SJSA1 (cell line): ENCODE measurements around the gene MCIDAS. TPM values are rescaled to one million over a fixed set of nuclear protein-coding genes. Genes with fewer than 3 reads are reported as not detected.

Experiments used
- DNase-seq, 2 experiments: peaks; one replicate each; pipeline ENCODE4 v3.0.0-alpha.2; 2015 to 2020; ENCODE audit warnings: low spot score in 2 of 2, low read depth in 1 of 2
- H3K27ac ChIP-seq: fragments of 250-450 bp; sonication (Bioruptor Pico); 2 replicates; pipeline ENCODE4 v1.5.1; 2020; ENCODE audit warnings: mild to moderate bottlenecking, moderate library complexity
- H3K27me3 ChIP-seq: fragments of 250-450 bp; sonication (Bioruptor Pico); replicated peaks from 2 replicates; pipeline ENCODE4 v1.5.1; 2020; ENCODE audit warnings: mild to moderate bottlenecking, moderate library complexity
- H3K36me3 ChIP-seq: fragments of 250-450 bp; sonication (Bioruptor Pico); 2 replicates; pipeline ENCODE4 v1.5.1; 2020; ENCODE audit warnings: mild to moderate bottlenecking
- H3K4me1 ChIP-seq: fragments of 250-450 bp; sonication (Bioruptor Pico); replicated peaks from 2 replicates; pipeline ENCODE4 v1.6.1; 2021; ENCODE audit warnings: mild to moderate bottlenecking
- H3K4me3 ChIP-seq: fragments of 250-450 bp; sonication (Bioruptor Pico); 2 replicates; pipeline ENCODE4 v1.5.1; 2020; ENCODE audit warnings: mild to moderate bottlenecking
- H3K9me3 ChIP-seq: fragments of 250-450 bp; sonication (Bioruptor Pico); replicated peaks from 2 replicates; pipeline ENCODE4 v1.5.1; 2020; ENCODE audit warnings: mild to moderate bottlenecking
- total RNA-seq: library from RNA; depleted of rRNA; stranded (reverse); fragments of >200 nt; shearing (Covaris generic); gene quantifications from 2 replicates; pipeline ENCODE4 v1.2.3, GENCODE V29; 2014

Gene MCIDAS
- total RNA-seq, 1 experiment from 2014 or later, result 0.08 TPM

GRCh38 chr5:55205001-55205400 lies 22.1 kb downstream of the MCIDAS start:
- no peak overlapping the region for H3K27ac ChIP-seq
- no peaks in the 10 kb centered on the region for H3K36me3 ChIP-seq
- H3K4me1 ChIP-seq, result no peaks in the 10 kb centered on the region
- no peak for DNase-seq
- peaks cover 3% of the 10 kb centered on the region for H3K27me3 ChIP-seq
- no peaks in the 10 kb centered on the region for H3K9me3 ChIP-seq
- H3K4me3 ChIP-seq, result no peak overlapping the region

- DNase-seq, result no peak
- Histone ChIP-seq H3K36me3 (no peaks in the 10 kb centered on the region), H3K4me3 (no peak overlapping the region), H3K4me1 (no peaks in the 10 kb centered on the region), H3K27me3 (peaks cover 38% of the 10 kb centered on the region), H3K9me3 (no peaks in the 10 kb centered on the region), H3K27ac (no peak overlapping the region)
Observed at GRCh38 chr5:55191165-55191564, 36.0 kb downstream of the MCIDAS start.

GRCh38 chr5:55188656-55189540 lies 38.2 kb downstream of the MCIDAS start:
- Histone ChIP-seq H3K4me3 (no peak overlapping the region), H3K27ac (no peak overlapping the region), H3K27me3 (peaks cover 35% of the 10 kb centered on the region), H3K4me1 (no peaks in the 10 kb centered on the region), H3K36me3 (no peaks in the 10 kb centered on the region), H3K9me3 (no peaks in the 10 kb centered on the region)
- no peak for DNase-seq

GRCh38 chr5:55187370-55187769 lies 39.7 kb downstream of the MCIDAS start:
- DNase-seq, result no peak
- H3K9me3 ChIP-seq, result no peaks in the 10 kb centered on the region
- H3K27me3 ChIP-seq, result peaks cover 26% of the 10 kb centered on the region
- H3K36me3 ChIP-seq, result no peaks in the 10 kb centered on the region
- no peak overlapping the region for H3K27ac ChIP-seq
- no peaks in the 10 kb centered on the region for H3K4me1 ChIP-seq
- H3K4me3 ChIP-seq, result no peak overlapping the region

- H3K27me3 ChIP-seq, result peaks cover 3% of the 10 kb centered on the region; the same call in 1 of the 2 replicates
- no peaks in the 10 kb centered on the region for H3K9me3 ChIP-seq
- no peak overlapping the region for H3K27ac ChIP-seq
- H3K36me3 ChIP-seq, result no peaks in the 10 kb centered on the region
- no peak for DNase-seq
- peaks cover 12% of the 10 kb centered on the region for H3K4me1 ChIP-seq
- H3K4me3 ChIP-seq, result no peak overlapping the region
Observed at GRCh38 chr5:55180016-55180415, 47.1 kb downstream of the MCIDAS start.

- Histone ChIP-seq H3K27ac (no peak overlapping the region), H3K27me3 (no peaks in the 10 kb centered on the region; the same call in 1 of the 2 replicates), H3K4me3 (peak overlapping the region; percentile 39)
Observed at GRCh38 chr5:55177078-55177477, 50.0 kb downstream of the MCIDAS start.

GRCh38 chr5:55176176-55176818 lies 50.8 kb downstream of the MCIDAS start:
- DNase-seq, result peak; percentile 64 to 76
- Histone ChIP-seq H3K27ac (no peak overlapping the region), H3K27me3 (no peaks in the 10 kb centered on the region; the same call in 1 of the 2 replicates), H3K4me3 (peak overlapping the region; percentile 39), H3K36me3 (no peaks in the 10 kb centered on the region), H3K9me3 (no peaks in the 10 kb centered on the region), H3K4me1 (peaks cover 25% of the 10 kb centered on the region)

More at GRCh38 chr5:55177078-55177477, 50.0 kb downstream of the MCIDAS start:
- DNase-seq, result no peak
- Histone ChIP-seq H3K9me3 (no peaks in the 10 kb centered on the region), H3K36me3 (no peaks in the 10 kb centered on the region), H3K4me1 (peaks cover 25% of the 10 kb centered on the region)

GRCh38 chr5:55175781-55176175 lies 51.3 kb downstream of the MCIDAS start:
- peaks cover 25% of the 10 kb centered on the region for H3K4me1 ChIP-seq
- H3K27me3 ChIP-seq, result no peaks in the 10 kb centered on the region; the same call in 1 of the 2 replicates
- H3K4me3 ChIP-seq, result no peak overlapping the region

GRCh38 chr5:55173687-55174230 lies 53.4 kb downstream of the MCIDAS start:
- Histone ChIP-seq H3K4me3 (peak overlapping the region; percentile 38), H3K4me1 (peaks cover 25% of the 10 kb centered on the region), H3K27me3 (no peaks in the 10 kb centered on the region), H3K27ac (no peak overlapping the region), H3K9me3 (no peaks in the 10 kb centered on the region), H3K36me3 (no peaks in the 10 kb centered on the region)
- no peak for DNase-seq

More at GRCh38 chr5:55175781-55176175, 51.3 kb downstream of the MCIDAS start:
- Histone ChIP-seq H3K27ac (no peak overlapping the region), H3K9me3 (no peaks in the 10 kb centered on the region), H3K36me3 (no peaks in the 10 kb centered on the region)
- no peak for DNase-seq

GRCh38 chr5:55172937-55173686 lies 54.0 kb downstream of the MCIDAS start, which contains the start of gene CDC20B:
CDC20B (minus strand) TSS chr5:55173177; CDS start chr5:55173000, 177 bp downstream.
- Histone ChIP-seq H3K4me3 (peak within 1 kb of the TSS; percentile 38), H3K36me3 (no peaks in the 10 kb centered on the region), H3K9me3 (no peaks in the 10 kb centered on the region), H3K27me3 (no peaks in the 10 kb centered on the region), H3K27ac (no peak within 1 kb of the TSS), H3K4me1 (peaks cover 25% of the 10 kb centered on the region)
- DNase-seq, result peak; percentile 75

- peak; percentile 54 to 55 for DNase-seq
- Histone ChIP-seq H3K4me1 (peaks cover 25% of the 10 kb centered on the region), H3K9me3 (no peaks in the 10 kb centered on the region), H3K4me3 (peak overlapping the region; percentile 38), H3K27ac (no peak overlapping the region), H3K27me3 (no peaks in the 10 kb centered on the region), H3K36me3 (no peaks in the 10 kb centered on the region)
Observed at GRCh38 chr5:55172051-55172899, 54.8 kb downstream of the MCIDAS start.

GRCh38 chr5:55171471-55171870 lies 55.6 kb downstream of the MCIDAS start:
- Histone ChIP-seq H3K4me1 (peaks cover 20% of the 10 kb centered on the region), H3K36me3 (peaks cover 5% of the 10 kb centered on the region), H3K27ac (no peak overlapping the region), H3K27me3 (no peaks in the 10 kb centered on the region), H3K4me3 (no peak overlapping the region), H3K9me3 (no peaks in the 10 kb centered on the region)
- DNase-seq, result no peak
